ENCODE results near the gene MBD2. TPM values are rescaled to one million over a fixed set of nuclear protein-coding genes. Genes with fewer than 3 reads are reported as not detected.

The MBD2 gene
- total RNA-seq, 6 experiments from 2014 or later, result 84.8 to 104 (median 88.9) TPM

GRCh38 chr18:54251606-54252390 lies 27.3 kb upstream of the MBD2 start:
- no peak for DNase-seq
- Mint-ChIP-seq H3K27me3 (ENCODE audit: insufficient read depth) (peaks cover 3% of the 10 kb centered on the region), H3K4me1 (ENCODE audit: low read depth) (peaks cover 14% of the 10 kb centered on the region), H3K4me3 (no peak overlapping the region), H3K27ac (no peak overlapping the region), H3K36me3 (ENCODE audit: low read depth) (no peaks in the 10 kb centered on the region), H3K9me3 (no peaks in the 10 kb centered on the region)
- TF ChIP-seq, protein P1, sequence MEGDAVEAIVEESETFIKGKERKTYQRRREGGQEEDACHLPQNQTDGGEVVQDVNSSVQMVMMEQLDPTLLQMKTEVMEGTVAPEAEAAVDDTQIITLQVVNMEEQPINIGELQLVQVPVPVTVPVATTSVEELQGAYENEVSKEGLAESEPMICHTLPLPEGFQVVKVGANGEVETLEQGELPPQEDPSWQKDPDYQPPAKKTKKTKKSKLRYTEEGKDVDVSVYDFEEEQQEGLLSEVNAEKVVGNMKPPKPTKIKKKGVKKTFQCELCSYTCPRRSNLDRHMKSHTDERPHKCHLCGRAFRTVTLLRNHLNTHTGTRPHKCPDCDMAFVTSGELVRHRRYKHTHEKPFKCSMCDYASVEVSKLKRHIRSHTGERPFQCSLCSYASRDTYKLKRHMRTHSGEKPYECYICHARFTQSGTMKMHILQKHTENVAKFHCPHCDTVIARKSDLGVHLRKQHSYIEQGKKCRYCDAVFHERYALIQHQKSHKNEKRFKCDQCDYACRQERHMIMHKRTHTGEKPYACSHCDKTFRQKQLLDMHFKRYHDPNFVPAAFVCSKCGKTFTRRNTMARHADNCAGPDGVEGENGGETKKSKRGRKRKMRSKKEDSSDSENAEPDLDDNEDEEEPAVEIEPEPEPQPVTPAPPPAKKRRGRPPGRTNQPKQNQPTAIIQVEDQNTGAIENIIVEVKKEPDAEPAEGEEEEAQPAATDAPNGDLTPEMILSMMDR (IDR thresholded peaks at IDR 0.05), result no peak

DNA sequence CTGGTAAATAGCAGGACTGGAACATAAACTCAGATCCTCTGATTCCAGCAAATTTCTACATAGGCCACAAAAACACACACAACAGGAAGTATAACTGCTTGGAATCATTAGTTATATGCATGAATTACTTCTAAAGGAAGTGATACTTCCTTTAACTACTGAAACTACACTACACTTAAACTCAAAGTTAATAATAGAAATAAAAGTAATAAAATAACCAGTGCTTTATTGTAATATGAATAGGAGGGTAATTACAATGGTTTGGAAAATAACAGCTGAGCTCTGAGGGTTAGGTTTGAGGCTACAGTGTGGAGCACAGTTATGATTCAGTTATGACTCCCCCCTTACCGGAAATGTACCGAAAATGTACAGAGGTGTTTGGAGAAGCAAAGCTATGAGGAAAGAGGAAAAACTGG lies 26.4 kb upstream of the MBD2 start:
- Mint-ChIP-seq H3K9me3 (no peaks in the 10 kb centered on the region), H3K27ac (no peak overlapping the region), H3K27me3 (ENCODE audit: insufficient read depth) (peaks cover 5% of the 10 kb centered on the region), H3K4me1 (ENCODE audit: low read depth) (peaks cover 18% of the 10 kb centered on the region), H3K4me3 (no peak overlapping the region), H3K36me3 (ENCODE audit: low read depth) (no peaks in the 10 kb centered on the region)
- TF ChIP-seq, protein P1 (IDR thresholded peaks at IDR 0.05), result no peak
- no peak for DNase-seq

DNA sequence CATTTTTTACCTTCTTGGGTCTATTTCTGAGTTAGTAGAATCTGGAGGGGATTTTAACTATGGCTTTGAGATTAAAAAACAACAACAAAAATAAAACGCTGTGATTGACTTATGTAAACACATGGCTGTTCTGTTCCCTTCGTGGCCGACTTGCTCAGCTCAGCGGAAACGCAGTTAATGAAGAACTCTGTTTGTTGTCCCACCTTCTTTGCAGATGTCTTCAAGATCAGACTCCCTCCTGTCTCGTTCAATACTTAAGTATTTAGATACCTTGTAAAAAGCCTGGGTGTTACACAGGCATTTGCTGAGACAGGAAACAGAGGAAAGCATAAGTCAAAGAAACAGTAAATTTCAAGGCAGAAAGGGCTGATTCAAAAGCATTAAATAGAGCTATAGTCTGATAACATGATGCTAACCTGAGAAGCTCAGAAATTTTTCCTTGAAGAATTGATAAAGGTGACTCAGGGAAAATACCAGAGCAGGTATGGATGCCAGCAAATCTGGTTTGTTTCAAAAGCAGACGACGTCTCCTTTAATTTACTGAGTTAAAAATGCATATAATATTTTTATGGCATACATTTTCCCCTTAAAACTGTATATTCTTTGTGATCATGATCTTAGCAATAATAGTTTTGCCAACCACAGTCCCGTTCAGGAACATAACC lies 23.2 kb upstream of the MBD2 start:
- Mint-ChIP-seq H3K9me3 (no peaks in the 10 kb centered on the region), H3K27ac (no peak overlapping the region)

GRCh38 chr18:54242327-54242726 lies 17.9 kb upstream of the MBD2 start:
- no peak for DNase-seq
- Mint-ChIP-seq H3K27me3 (ENCODE audit: insufficient read depth) (peaks cover 3% of the 10 kb centered on the region), H3K4me3 (no peak overlapping the region), H3K36me3 (ENCODE audit: low read depth) (no peaks in the 10 kb centered on the region), H3K9me3 (no peaks in the 10 kb centered on the region), H3K4me1 (ENCODE audit: low read depth) (peaks cover 8% of the 10 kb centered on the region), H3K27ac (no peak overlapping the region)
- TF ChIP-seq, protein P1 (IDR thresholded peaks at IDR 0.05), result no peak

More for the DNA sequence above, 23.2 kb upstream of the MBD2 start:
- Mint-ChIP-seq H3K4me3 (no peak overlapping the region), H3K27me3 (ENCODE audit: insufficient read depth) (peaks cover 3% of the 10 kb centered on the region), H3K4me1 (ENCODE audit: low read depth) (peaks cover 8% of the 10 kb centered on the region), H3K36me3 (ENCODE audit: low read depth) (no peaks in the 10 kb centered on the region)
- TF ChIP-seq, protein P1 (IDR thresholded peaks at IDR 0.05), result no peak
- no peak for DNase-seq

GRCh38 chr18:54241483-54241882 lies 17.0 kb upstream of the MBD2 start:
- no peaks in the 10 kb centered on the region for H3K9me3 Mint-ChIP-seq
- H3K27me3 Mint-ChIP-seq (ENCODE audit: insufficient read depth), result peaks cover 3% of the 10 kb centered on the region; the same call in 1 of the 2 replicates
- H3K36me3 Mint-ChIP-seq (ENCODE audit: low read depth), result no peaks in the 10 kb centered on the region
- H3K4me1 Mint-ChIP-seq (ENCODE audit: low read depth), result peaks cover under 1% of the 10 kb centered on the region; the same call in 1 of the 2 replicates
- H3K27ac Mint-ChIP-seq, result no peak overlapping the region
- H3K4me3 Mint-ChIP-seq, result no peak overlapping the region
- no peak for DNase-seq
- TF ChIP-seq, protein P1 (IDR thresholded peaks at IDR 0.05), result no peak

Data from HFFc6 (cell line).